Gastrocnemius medialis (tissue), 4 donors: ENCODE measurements around the gene RAD51B.

ENCODE experiments used
- POLR2A ChIP-seq, 2 donors: fragments of 450-650 bp; IDR thresholded peaks; one replicate each; pipeline ENCODE4 v1.6.1; 2017; ENCODE audit warnings: antibody characterized with exemption in 2 of 2, mild to moderate bottlenecking in 2 of 2, moderate library complexity in 2 of 2
- TF ChIP-seq, protein P1 (sequence below), 5 experiments: fragments of 450-650 bp in 3 of 5; fragments of 200-600 bp in 2 of 5; sonication (generic) in 2 of 5; IDR thresholded peaks in 4 of 5; conservative IDR thresholded peaks in 1 of 5; 1 replicate in 4 of 5; 2 replicates in 1 of 5; pipeline ENCODE4 v1.5.1; 2016 to 2019; ENCODE audit warnings: antibody characterized with exemption in 5 of 5, mild to moderate bottlenecking in 3 of 5, moderate library complexity in 3 of 5

DNA sequence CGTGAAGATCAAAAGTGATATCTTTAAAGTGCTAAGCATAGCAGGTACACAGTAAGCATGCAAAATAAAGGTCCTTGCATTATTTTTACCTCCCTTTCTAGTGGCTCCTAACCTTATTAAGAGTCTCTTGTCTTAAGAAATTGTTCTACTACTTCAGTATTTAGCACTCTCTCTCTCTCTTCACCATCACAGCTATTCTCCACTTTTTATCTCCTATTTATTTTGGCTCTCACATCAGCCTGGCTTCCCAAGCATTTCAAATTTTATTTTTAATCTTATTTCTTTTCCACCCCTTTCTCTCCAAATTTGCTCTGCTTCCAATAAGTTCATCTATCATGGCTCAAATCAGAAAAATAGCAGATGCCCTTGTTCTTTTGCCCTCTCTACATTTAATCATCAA lies 212.6 kb downstream of the RAD51B start:
- TF ChIP-seq, protein P1, sequence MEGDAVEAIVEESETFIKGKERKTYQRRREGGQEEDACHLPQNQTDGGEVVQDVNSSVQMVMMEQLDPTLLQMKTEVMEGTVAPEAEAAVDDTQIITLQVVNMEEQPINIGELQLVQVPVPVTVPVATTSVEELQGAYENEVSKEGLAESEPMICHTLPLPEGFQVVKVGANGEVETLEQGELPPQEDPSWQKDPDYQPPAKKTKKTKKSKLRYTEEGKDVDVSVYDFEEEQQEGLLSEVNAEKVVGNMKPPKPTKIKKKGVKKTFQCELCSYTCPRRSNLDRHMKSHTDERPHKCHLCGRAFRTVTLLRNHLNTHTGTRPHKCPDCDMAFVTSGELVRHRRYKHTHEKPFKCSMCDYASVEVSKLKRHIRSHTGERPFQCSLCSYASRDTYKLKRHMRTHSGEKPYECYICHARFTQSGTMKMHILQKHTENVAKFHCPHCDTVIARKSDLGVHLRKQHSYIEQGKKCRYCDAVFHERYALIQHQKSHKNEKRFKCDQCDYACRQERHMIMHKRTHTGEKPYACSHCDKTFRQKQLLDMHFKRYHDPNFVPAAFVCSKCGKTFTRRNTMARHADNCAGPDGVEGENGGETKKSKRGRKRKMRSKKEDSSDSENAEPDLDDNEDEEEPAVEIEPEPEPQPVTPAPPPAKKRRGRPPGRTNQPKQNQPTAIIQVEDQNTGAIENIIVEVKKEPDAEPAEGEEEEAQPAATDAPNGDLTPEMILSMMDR (IDR thresholded peaks at IDR 0.05 in 4 of 5, conservative IDR thresholded peaks at IDR 0.05 in 1 of 5), result no peak
- TF ChIP-seq POLR2A (IDR thresholded peaks at IDR 0.05), result no peak
